Osteoblast (primary cell): ENCODE measurements around the gene TSPAN17. TPM values are rescaled to one million over a fixed set of nuclear protein-coding genes. Genes with fewer than 3 reads are reported as not detected.

Experiments used
- DNase-seq: peaks from one replicate; pipeline ENCODE4 v3.0.0; 2011; ENCODE audit warnings: low spot score, mixed read lengths; ENCODE audit not compliant: insufficient read length; ENCODE audit errors: missing footprints
- H2AFZ ChIP-seq: 2 replicates; pipeline ENCODE4 v1.6.0; 2011; ENCODE audit warnings: mild to moderate bottlenecking, low read length
- H3K27ac ChIP-seq: 2 replicates; pipeline ENCODE4 v1.5.1; 2011; ENCODE audit warnings: mild to moderate bottlenecking, low read depth, low read length, moderate library complexity
- H3K27me3 ChIP-seq: 2 replicates; pipeline ENCODE4 v1.6.0; 2012; ENCODE audit warnings: mild to moderate bottlenecking, control low read depth, inconsistent platforms, low read length, moderate library complexity; ENCODE audit not compliant: insufficient read depth
- H3K36me3 ChIP-seq: 2 replicates; pipeline ENCODE4 v1.5.1; 2011; ENCODE audit warnings: mild to moderate bottlenecking, low read length, control low read depth, moderate library complexity; ENCODE audit not compliant: insufficient read depth
- H3K4me1 ChIP-seq: 2 replicates; pipeline ENCODE4 v1.5.1; 2011; ENCODE audit warnings: mild to moderate bottlenecking, low read length, control low read depth, moderate library complexity; ENCODE audit not compliant: insufficient read depth
- H3K4me2 ChIP-seq: 2 replicates; pipeline ENCODE4 v1.6.0; 2011; ENCODE audit warnings: mild to moderate bottlenecking, low read length; ENCODE audit not compliant: insufficient read depth
- H3K4me3 ChIP-seq: fragments of 200-600 bp; sonication (generic); 3 replicates; pipeline ENCODE4 v1.5.1; 2012; ENCODE audit warnings: mild to moderate bottlenecking, low read length, inconsistent platforms; ENCODE audit not compliant: insufficient read depth
- H3K79me2 ChIP-seq: 2 replicates; pipeline ENCODE4 v1.6.0; 2012; ENCODE audit warnings: mild to moderate bottlenecking, low read length, control low read depth, inconsistent platforms; ENCODE audit not compliant: insufficient read depth
- H3K9me3 ChIP-seq: 2 replicates; pipeline ENCODE4 v1.5.1; 2011; ENCODE audit warnings: low read depth, low read length, control low read depth
- H4K20me1 ChIP-seq: 2 replicates; pipeline ENCODE4 v1.6.0; 2012; ENCODE audit warnings: mild to moderate bottlenecking, low read length, control low read depth; ENCODE audit not compliant: insufficient read depth
- CTCF ChIP-seq: IDR thresholded peaks from 2 replicates; pipeline ENCODE4 v1.5.1; 2011; ENCODE audit warnings: mild to moderate bottlenecking, low read depth, low read length, moderate library complexity; ENCODE audit errors: extremely low read depth
- total RNA-seq: library from RNA; depleted of rRNA; stranded (reverse); fragments of >200 nt; gene quantifications from 2 replicates; pipeline ENCODE4 v1.2.3, GENCODE V29; 2012

TSPAN17 gene
- total RNA-seq, 1 donor, result 26.1 TPM

- H3K4me1 ChIP-seq, result peaks cover 20% of the 10 kb centered on the region
- H3K79me2 ChIP-seq, result no peaks in the 10 kb centered on the region
- no peak for TF ChIP-seq CTCF
- peak; percentile 99 for DNase-seq
- H3K4me2 ChIP-seq, result peak within 1 kb of the TSS; percentile 72
- H3K36me3 ChIP-seq, result no peaks in the 10 kb centered on the region
- peaks cover 9% of the 10 kb centered on the region for H4K20me1 ChIP-seq
- H2AFZ ChIP-seq, result peak within 1 kb of the TSS; percentile 78
- no peak within 1 kb of the TSS for H3K27ac ChIP-seq
- peak within 1 kb of the TSS; percentile 70 for H3K4me3 ChIP-seq
- no peaks in the 10 kb centered on the region for H3K27me3 ChIP-seq
- H3K9me3 ChIP-seq, result no peaks in the 10 kb centered on the region
These were observed 37.4 kb upstream of the TSPAN17 start, which contains the start of gene GPRIN1 for GRCh38 chr5:176609724-176610434. GPRIN1 (minus strand) TSS chr5:176610156; CDS start chr5:176599834, 10,322 bp downstream.

DNA sequence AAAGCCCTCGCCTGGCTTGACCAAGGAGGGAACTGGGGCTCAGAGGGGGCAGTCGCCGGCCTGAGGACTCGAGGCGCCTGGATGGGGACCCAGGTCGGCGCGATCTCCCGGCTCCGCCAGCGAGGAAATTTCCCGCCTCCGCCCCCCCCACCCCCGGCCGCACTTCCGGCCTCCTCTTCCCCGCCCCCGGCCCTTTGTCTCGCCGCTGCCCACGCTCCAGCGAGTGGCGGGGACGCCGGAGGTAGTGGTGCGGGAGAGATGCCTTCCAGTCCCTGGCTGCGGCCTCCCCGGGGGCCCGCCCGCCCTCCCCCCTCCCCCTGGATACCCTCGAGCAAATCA is 36.9 kb upstream of the TSPAN17 start:
- no peak overlapping the region for H3K27ac ChIP-seq
- peaks cover 9% of the 10 kb centered on the region for H4K20me1 ChIP-seq
- H3K4me3 ChIP-seq, result peak overlapping the region; percentile 70
- peaks cover 24% of the 10 kb centered on the region for H3K4me1 ChIP-seq
- TF ChIP-seq CTCF, result no peak
- no peaks in the 10 kb centered on the region for H3K79me2 ChIP-seq
- H2AFZ ChIP-seq, result peak overlapping the region; percentile 78
- H3K9me3 ChIP-seq, result no peaks in the 10 kb centered on the region
- DNase-seq, result no peak
- peak overlapping the region; percentile 72 for H3K4me2 ChIP-seq
- H3K27me3 ChIP-seq, result no peaks in the 10 kb centered on the region
- no peaks in the 10 kb centered on the region for H3K36me3 ChIP-seq

GRCh38 chr5:176611435-176611834 is 35.8 kb upstream of the TSPAN17 start:
- no peak overlapping the region for H2AFZ ChIP-seq
- no peak overlapping the region for H3K27ac ChIP-seq
- no peaks in the 10 kb centered on the region for H3K36me3 ChIP-seq
- H3K4me1 ChIP-seq, result peaks cover 25% of the 10 kb centered on the region
- H3K27me3 ChIP-seq, result peaks cover 9% of the 10 kb centered on the region
- H3K4me3 ChIP-seq, result no peak overlapping the region
- no peaks in the 10 kb centered on the region for H3K9me3 ChIP-seq
- TF ChIP-seq CTCF, result no peak
- H3K4me2 ChIP-seq, result no peak overlapping the region
- DNase-seq, result peak; percentile 97
- peaks cover 9% of the 10 kb centered on the region for H4K20me1 ChIP-seq
- H3K79me2 ChIP-seq, result no peaks in the 10 kb centered on the region

DNA sequence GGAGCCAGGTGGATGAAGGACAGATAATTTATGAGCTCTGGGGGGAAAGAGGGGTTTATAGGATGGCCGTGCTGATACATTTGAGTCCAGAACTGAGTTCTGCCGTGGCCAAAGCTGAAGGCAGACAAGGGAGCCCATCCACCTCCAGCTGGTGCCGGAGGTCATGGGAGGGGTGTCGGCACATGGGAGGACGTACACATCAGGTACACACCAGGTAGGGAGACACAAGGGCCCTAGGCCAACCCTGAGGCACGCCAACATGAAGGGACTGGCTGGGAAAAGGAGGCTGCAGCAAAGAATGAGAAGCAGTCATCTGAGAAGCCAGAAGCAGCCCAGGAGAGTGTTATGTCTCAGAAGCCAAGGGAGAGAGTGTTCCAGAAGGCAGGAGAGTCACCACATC is 35.3 kb upstream of the TSPAN17 start:
- Histone ChIP-seq H4K20me1 (peaks cover 9% of the 10 kb centered on the region), H3K27me3 (peaks cover 10% of the 10 kb centered on the region), H3K36me3 (no peaks in the 10 kb centered on the region), H3K4me2 (no peak overlapping the region), H3K27ac (no peak overlapping the region), H3K9me3 (no peaks in the 10 kb centered on the region), H3K4me3 (no peak overlapping the region), H3K79me2 (no peaks in the 10 kb centered on the region), H2AFZ (no peak overlapping the region), H3K4me1 (peaks cover 25% of the 10 kb centered on the region)
- no peak for DNase-seq
- no peak for TF ChIP-seq CTCF
